Activated gamma-delta T cell (primary cell): ENCODE results near the gene SLC23A2.

Experiments used
- DNase-seq: peaks from one replicate; lab custom pipeline; 2025; lab: John Stamatoyannopoulos, UW

SLC23A2 gene

DNA sequence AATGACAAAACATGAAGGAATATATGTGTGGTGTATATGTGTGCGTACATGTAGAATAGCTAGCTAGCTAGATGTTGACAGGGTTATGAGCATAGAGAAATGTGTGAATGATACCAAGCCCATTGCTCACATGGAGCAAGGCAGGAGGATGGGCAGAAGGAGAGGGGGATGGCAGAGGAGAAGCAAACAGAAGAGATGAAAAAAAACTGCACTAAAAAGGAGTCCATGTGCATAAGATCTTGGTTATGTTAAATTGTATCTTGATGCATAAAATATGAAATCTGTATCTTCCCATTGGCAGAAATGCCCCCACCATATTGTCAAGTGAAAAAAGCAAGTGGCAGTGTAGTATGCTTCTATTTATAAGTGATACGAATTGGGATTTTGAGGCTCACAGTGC, 154.5 kb downstream of the SLC23A2 start:
- DNase-seq = no peak

DNA sequence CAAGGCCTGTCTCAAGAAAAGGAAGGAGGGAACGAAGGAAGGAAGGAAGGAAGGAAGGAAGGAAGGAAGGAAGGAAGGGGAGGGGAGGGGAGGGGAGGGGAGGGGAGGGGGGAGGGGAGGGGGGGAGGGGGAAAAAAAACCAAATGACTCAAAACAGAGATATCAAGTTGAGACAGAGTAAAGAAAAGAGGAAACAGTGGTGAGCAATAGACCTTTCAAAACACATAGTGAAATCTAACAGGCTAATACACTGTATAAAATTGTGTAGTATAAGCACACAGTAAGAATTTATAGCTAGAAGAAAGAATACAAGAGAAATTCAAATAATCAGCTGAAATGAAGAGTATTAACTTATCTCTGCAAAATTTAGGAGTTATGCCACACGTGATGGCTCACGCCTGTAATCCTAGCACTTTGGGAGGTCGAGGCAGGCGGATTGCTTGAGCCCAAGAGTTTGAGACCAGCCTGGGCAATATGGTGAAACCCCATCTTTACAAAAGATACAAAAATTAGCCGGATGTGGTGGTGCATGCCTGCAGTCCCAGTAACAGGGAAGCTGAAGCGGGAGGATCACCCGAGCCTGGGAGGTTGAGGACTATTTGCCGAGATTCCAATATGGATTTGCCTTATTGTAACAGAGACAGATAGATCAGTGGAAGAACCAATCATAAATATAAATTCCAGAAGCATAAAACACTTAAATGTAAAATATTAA, 156.4 kb downstream of the SLC23A2 start:
- DNase-seq = no peak

DNA sequence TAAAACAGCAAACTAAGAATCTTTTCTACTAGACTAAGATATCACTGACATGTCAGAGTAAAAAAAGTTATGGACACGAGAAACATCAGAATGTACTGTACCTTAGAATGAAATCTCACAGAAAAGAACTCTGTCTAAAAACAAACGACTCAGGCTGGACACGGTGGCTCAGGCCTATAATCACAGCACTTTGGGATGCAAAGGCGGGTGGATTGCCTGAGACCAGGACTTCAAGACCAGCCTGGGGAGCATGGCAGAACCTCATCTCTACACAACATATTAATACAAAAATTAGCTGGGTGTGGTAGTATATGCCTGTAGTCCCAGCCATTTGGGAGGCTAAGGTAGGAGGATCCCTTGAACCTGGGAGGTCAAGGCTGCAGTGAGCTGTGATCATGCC, 157.0 kb downstream of the SLC23A2 start:
- no peak for DNase-seq

DNA sequence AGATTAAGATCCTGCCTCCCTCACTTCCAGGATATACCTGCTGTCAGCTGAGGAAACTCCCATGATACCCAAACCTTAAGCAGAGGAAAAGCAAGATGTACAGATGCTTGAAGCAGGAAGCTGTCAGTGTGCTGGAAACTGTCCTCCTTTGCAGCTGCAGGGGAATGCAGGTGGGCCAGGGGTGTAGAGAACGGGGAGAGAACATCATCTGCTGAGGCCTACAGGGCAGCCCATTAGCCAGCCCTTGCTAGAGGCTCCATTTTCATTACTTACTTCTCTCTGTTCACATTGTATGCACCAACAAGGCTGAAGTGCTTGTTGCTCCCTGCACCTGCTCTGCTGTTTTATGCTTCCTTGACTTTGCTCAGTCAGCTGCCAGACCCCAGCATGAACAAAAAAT, 160.5 kb downstream of the SLC23A2 start:
- no peak for DNase-seq

DNA sequence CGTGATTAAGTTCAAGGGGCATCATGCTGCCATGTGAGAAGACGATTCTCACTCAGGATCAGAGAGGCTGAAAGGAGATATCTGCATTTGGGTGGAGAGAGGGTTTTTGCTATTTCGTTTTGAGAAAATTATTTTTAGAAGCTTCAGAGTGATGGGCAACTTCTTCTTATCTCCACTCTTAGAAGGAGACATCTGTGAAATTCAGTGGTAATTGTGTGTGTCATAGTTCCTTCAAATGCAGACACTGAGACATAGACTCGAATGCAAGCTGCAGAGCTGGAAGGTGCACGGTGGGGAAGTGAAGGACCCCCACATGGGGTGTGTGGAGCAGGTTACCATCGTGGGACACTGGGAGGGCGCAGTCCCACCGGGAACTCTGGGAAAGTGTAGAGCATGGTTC, 162.8 kb downstream of the SLC23A2 start:
- no peak for DNase-seq

DNA sequence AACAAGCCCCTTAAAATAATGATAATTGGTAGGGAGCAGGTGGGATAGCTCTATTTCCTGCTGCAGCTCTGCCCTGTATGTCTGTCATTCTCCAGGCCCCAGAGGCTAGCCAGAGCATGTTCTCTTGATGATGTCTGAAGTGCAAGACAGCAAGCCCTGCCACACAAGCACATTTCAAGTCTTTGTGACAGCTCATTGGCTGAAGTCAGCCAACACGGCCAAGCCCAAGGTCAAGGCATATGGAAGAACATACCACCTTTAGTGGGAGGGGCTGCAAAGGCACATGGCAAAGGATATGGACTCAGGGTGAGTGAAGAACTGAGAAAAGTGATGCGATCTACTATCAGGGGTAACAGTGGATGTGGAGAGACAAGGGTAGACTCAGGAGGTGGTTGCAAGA, 163.6 kb downstream of the SLC23A2 start:
- no peak for DNase-seq

DNA sequence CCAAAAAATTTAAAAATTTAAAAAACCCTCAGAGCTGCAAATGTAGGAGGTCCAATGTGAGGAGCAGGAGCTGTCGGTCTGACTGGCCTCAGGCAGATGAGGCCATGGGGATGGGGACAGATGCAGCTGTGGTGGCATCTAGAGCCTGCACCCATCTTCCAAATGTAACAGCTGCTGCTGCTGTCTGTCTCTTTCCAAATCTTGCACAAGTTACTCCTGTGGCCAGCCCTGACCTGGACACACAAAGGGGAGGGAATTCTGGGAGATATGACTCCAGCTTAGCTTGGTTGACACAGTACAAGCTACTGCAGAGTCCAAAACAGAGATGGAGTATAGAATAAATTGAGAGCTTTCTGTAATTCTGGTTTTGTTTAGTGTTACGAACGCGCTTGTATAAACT, 164.4 kb downstream of the SLC23A2 start:
- no peak for DNase-seq

DNA sequence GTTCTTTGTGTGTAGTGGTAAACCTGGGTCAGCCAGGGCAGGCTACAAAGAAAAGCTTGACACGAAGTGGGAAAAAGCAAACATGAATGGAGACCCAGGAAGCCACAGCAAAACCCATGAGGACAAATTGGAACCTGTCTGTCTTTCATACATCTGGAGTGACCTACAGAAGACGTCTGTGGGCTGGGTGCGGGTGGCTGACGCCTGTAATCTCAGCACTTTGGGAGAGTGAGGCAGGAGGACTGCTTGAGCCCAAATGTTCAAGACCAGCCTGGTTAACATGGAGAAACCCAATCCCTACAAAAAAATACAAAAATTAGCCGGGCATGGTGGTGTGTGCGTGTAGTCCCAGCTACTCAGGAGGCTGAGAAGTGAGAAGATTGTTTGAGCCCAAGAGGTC, 164.8 kb downstream of the SLC23A2 start:
- no peak for DNase-seq

DNA sequence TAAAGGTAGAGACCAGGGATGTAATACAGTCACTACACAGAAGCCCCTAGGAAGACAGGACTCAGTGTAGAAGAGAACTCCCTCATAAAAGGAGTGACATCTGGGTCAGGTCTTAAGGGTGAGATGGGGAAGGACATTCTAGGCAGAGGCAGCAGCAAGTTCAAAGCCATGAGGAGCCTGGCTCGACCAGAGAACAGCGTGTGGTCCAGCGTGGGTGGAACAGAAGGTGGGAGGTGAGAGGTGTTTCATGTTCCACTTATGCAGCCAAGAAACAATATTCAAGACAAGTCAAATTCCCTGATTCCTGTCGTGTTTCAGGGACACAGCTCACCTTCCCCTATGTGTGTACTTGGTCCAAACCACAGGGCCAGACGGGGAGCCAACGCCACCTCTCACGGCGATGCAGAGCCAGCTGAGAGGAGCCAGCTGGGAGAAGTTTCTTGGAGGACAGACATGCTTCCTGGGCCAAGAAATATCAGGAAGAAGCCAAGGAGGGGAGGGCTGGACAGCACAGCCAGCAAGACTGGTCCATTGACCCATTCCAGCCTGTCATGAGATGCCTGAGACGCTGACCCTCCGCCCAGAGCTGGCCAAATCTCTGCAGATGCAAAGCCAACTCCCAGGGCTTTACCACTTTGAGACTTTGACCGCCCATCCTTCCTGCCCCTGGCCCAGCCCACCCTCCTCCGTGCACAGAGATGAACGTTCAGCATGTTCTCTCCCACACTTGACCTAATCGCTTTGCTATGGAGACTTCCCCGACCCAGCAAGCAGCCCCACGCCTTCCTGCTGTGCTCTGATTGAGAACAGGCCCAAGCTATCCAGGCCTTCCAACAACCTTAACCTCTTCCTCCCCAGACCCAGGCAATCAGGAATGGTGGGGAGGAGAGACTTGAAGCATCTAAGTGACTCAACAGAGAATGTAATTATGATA, 165.8 kb downstream of the SLC23A2 start:
- no peak for DNase-seq

DNA sequence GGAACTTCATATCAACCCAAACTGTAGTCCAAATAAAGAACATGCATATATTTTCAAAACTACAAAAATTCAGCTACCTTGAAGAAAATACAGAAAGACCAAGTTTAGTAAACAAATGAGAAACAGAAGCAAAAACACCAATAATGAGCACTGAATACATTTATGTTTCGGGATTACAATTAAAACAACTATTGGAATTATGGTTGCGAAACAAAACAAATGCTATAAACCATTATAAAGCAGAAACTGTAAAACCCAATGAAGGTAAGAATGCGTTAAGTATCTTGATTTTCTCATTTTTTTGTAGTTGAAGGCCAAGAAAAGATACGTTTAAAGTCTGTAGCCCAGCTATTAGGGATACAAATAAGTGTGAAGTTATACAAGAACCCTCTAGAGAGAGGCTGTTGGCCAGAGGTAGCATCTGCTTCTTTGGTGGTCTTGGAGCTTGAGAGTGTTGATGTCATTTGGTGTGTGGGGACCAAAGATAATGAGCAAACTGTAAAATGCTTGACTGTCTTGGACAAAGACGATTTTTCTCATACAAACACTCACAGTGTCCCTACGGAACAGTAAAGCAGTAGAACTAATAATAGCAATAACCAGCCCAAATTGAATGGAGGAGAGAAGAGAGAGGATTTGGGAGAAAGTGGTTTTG, 168.1 kb downstream of the SLC23A2 start:
- DNase-seq = no peak

DNA sequence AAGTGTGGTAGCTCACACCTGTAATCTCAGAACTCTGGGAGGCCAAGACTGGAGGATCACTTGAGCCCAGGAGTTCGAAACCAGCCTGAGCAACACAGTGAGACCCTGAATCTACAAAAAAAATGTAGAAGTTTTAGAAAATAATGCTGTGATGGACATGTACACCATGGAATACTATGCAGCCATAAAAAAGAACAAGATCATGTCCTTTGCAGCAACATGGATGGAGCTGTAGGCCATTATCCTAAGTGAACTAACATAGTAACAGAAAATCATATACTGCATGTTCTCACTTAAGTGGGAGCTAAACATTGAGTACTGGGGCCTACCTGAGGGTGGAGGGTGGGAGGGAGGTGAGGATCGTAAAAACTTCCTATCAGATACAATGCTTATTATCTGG, 168.8 kb downstream of the SLC23A2 start:
- no peak for DNase-seq

DNA sequence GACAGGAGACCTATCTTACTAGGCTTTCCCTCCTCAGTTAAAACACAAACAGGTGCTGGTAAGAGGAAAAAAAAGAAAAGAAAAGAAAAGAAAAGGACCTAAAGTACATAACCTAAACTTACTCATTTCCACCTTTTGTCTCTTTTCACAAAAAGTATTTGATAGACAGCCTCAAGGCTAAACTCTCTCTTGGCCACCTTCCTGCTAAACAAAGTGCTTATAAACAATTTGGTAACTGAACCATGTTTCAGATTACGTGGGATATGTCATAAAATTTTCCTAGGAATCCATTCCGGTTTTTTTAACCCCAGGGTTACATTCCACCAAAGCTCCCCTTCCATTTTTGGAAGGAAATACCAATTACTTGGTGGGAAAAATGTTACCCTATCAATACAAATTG, 170.6 kb downstream of the SLC23A2 start:
- no peak for DNase-seq

DNA sequence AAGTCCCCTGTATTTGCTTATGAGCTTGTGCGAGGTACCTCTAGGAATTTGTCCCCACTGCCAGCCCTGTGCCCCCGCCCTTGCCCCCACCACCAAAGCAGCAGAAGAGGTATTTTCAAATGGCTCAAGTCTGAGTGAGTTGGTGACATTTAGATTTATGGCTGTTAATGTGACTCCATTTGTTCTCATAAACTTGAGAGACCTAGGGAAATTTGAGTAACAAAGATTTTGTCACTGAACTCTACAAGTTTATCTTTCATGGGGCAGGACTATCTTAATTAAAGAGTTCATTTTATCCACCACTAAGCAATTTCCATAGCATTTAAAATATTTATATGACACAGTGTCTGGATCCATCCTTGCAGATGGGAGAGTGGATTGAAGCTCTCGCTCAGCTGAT, 171.1 kb downstream of the SLC23A2 start:
- DNase-seq = no peak

DNA sequence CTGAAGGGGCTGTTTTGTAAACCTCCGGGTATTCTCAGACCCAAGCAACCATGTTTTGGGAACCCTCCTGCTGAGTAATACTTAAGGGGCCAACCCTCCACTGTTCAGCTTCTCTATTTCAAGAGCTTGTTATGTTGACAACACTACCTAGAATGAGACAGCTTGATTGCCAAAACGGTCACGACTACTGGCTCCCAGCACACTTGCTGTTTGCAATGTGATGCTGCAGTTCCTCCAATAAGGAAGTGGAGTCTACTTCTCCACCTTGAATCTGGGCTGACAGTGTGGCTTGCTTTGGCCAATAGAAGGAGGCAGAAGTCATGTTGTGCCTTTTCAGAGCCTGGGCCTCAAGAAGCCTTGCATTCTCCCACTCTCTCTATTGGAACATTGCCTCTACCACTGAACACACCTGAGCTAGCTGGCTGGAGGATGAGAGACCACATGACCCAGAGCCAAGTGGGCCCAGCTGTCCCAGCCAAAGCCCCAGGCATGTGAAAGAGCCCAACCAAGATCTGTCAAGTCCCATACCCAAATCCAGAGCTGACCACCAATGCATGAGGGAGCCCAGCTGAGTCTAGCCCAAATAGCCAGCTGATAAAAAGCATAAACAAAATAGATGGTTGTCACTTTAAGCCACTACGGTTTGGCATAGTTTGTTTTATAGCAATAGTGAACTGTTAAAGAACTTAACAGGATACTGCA, 171.6 kb downstream of the SLC23A2 start:
- no peak for DNase-seq

DNA sequence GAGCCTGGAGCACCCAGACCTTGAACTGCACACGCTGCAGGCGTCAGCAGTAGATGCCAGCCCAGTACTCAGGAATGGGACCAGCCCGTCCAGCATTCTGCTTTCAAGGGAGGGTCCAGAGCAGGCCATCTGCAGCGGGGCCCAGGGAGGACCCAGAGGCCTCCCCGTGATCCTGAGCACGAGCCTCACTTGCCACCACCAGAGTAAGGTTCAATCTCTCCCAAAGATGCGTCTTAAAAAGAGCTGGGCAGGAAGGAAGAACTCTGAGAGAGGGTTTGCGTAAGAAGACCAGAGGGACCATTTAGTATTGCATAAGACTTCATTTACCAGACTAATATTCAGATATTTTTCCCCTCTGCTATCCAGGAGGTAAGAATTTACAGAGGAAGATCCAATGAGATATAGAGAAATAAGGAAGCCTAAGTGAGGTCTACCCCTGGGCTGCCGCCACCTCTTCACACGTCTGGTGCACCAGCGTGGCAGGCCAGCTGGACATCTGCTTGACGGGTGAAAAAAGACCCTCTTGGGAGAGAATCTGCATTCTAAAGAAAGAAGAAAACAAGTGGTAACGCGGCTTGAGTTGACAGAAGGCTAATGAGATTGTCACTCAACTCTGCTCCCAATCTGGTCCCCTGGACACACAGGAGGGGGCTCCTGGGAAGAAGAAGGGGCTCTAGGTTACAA, 172.3 kb downstream of the SLC23A2 start:
- no peak for DNase-seq

DNA sequence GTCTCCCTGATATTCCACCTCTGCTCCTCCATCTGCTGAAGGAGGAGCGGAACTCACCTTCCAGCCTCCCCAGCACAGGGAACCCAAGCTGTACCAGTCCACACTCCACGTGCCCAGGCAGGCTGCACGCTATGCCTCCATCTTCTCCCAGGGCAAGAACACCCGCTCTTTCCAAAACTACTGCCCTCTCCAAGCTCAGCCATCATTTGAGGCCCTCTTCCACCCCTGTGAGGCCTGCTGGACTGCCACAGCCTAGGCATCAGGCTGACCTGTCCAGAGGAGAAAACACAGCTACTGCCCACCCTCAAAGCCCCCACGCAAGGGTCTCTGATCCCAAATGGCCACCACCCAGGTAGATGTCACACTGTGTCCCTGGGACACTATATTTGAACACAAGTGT, 179.7 kb downstream of the SLC23A2 start:
- no peak for DNase-seq

DNA sequence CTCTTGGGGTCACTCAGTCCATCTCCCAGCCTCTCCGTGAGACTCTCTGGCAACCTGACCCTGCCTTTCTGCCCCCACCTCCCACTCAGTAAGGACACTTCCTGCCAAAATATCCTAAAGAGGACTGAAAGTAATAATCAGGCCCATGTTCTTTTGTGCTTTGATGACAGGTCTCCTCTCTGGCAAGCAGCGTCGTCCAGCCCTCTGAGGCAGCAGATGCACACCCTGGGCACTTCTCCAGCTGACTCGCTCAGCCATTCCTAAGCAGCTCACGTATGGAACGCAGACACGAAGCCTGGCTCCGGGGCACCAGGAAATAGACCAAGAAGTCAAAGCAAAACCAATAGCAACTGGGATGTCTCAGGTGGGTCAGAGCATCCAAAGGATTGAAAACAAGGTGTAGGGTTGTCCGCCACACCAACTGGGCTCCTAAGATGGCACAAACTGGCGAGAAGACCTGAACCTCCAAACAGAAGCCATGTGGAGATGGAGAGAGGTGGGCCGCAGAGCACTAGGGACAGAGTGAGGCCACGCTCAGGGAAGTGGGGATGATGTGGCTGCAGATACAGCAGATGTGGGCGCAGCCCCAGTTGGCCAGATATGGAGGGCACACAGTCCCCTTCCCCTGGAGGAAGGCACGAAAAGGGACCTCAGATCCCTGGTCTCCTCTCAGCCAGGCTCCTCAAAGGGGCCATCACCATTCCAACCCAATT, 180.3 kb downstream of the SLC23A2 start:
- DNase-seq = no peak

DNA sequence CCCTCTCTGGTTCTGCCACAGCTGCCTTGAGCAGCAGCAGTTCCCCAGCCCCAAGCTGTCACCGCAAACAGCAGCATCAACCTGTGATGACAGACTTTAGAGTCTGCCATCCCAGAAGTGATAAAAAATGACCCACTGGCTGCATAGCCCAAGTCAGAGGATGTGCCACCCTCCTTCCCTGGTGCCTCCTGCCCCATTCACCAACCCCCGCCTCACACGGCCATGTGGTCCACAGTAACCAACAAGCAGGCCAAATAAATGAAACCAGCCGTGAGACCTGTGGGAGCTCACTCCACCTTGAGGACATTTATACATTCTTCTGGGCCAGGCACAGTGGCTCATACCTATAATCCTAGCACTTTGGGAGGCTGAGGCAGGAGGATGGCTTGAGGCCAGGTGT, 181.4 kb downstream of the SLC23A2 start:
- no peak for DNase-seq

DNA sequence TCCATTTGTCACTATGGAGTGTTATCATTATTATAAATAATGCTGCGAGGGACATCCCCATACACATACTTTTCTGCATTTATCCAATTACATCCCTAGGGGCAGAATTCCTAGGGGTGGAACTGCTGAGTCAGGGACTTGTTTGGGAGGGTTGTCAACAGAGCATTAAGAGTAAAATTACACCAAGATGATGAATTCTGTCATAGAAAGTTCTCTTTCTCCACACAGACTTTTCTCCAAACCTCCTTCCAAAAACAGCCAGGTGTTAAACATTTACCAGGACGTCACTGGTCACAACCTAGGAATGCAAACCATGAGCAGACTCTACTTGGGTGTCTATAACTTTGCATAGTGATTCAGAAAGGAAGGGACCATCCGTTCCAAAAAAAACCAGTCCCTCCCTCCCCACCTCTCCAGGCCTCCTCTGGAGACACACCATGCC, 184.1 kb downstream of the SLC23A2 start:
- DNase-seq = no peak

DNA sequence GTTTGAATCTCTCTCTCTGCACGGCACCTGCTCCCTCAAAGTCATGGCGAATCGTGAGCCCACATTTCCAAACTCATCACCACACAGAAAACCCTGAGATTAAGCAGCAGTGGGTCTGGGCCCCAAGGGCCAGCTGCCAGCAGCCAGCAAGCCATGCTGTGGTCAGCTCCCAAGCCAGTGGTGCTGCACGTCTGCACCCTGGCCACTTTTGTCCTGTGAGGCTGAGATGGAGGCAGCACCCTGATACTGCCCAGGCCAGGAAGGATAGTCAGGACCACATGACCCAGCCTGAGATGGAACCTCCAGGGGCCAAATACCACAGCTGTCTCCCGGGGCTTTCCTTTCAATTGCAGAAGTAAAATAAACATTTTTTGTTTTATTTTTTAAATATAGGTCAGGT, 185.7 kb downstream of the SLC23A2 start:
- no peak for DNase-seq

DNA sequence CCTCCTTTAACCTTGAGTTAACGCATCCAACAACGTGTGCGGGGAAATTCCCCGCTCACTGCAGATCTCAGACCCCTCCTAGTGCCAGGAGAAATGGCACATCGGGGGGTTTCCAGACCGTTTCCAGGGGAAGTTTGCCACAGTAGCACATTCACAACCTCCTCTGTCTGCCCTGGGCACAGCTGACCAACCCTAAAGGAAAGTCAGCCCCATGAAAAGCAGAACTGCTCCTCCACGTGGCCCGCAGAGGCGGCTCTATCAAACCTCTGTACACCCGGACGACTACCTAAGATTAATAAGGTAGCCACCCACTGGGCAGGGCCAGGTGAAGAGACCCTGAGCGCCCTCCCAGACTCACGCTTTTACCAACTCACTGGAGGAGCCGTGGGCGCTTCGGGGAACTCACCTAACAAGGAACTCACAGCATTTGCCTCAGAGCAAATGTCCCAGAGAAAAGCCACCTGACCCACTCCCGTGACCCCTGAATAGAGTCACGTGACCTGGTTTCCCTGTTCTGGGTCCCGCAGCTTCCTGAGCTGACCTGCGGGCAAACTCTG, 186.5 kb downstream of the SLC23A2 start:
- DNase-seq = no peak
